HepG2 (cell line): Measurements from ENCODE around the gene PRKAR1B.

Experiments
- FOXJ3 ChIP-seq: sonication (generic); formaldehyde crosslinking; IDR thresholded peaks from 2 replicates; pipeline ENCODE4 v1.4.0; 2020; ENCODE audit warnings: missing genetic modification reagents, mild to moderate bottlenecking, borderline replicate concordance
- JUNB ChIP-seq: sonication (generic); formaldehyde crosslinking; IDR thresholded peaks from 2 replicates; pipeline ENCODE4 v1.8.0; 2022; ENCODE audit warnings: missing genetic modification reagents, mild to moderate bottlenecking, borderline replicate concordance
- KLF16 ChIP-seq, 2 experiments: sonication (generic) in 1 of 2; formaldehyde crosslinking in 1 of 2; IDR thresholded peaks; 2 replicates each; pipeline versions ENCODE4 v1.6.1 to v1.8.0; 2016 to 2023; ENCODE audit warnings: missing genetic modification reagents in 2 of 2, missing compliant biosample characterization in 1 of 2
- MXD4 ChIP-seq: IDR thresholded peaks from 2 replicates; pipeline ENCODE4 v1.6.1; 2016; ENCODE audit warnings: mild to moderate bottlenecking, missing biosample characterization, missing genetic modification reagents
- ZNF160 ChIP-seq: sonication (generic); formaldehyde crosslinking; IDR thresholded peaks from 2 replicates; pipeline ENCODE4 v1.8.0; 2022; ENCODE audit warnings: mild to moderate bottlenecking, inconsistent platforms, missing genetic modification reagents
- TF ChIP-seq, protein P1 (sequence below): sonication (generic); formaldehyde crosslinking; IDR thresholded peaks from 2 replicates; pipeline ENCODE4 v1.5.0; 2020; ENCODE audit warnings: mild to moderate bottlenecking, missing genetic modification reagents, moderate library complexity

DNA sequence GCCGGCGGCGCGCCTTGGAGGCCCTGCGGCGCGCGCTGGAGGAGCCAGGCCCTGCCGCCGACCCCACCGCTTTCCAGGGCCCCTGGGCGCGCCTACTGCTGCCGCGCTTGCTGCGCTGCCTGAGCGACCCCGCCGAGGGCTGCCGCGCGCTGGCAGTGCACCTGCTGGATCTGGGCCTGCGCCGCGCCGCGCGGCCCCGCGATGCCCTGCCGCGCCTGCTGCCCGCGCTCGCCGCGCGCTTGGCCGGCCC, 302 bp downstream of the PRKAR1B start:
- no peak for TF ChIP-seq JUNB (CRISPR knock-in tag)
- TF ChIP-seq KLF16 (CRISPR knock-in tag; IDR thresholded peaks at IDR 0.05), result no peak
- TF ChIP-seq, protein P1, sequence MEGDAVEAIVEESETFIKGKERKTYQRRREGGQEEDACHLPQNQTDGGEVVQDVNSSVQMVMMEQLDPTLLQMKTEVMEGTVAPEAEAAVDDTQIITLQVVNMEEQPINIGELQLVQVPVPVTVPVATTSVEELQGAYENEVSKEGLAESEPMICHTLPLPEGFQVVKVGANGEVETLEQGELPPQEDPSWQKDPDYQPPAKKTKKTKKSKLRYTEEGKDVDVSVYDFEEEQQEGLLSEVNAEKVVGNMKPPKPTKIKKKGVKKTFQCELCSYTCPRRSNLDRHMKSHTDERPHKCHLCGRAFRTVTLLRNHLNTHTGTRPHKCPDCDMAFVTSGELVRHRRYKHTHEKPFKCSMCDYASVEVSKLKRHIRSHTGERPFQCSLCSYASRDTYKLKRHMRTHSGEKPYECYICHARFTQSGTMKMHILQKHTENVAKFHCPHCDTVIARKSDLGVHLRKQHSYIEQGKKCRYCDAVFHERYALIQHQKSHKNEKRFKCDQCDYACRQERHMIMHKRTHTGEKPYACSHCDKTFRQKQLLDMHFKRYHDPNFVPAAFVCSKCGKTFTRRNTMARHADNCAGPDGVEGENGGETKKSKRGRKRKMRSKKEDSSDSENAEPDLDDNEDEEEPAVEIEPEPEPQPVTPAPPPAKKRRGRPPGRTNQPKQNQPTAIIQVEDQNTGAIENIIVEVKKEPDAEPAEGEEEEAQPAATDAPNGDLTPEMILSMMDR (CRISPR knock-in tag), result no peak
- TF ChIP-seq MXD4 (CRISPR knock-in tag), result no peak
- no peak for TF ChIP-seq FOXJ3 (CRISPR knock-in tag)
- no peak for TF ChIP-seq ZNF160 (CRISPR knock-in tag)
